HepG2 (cell line): ENCODE measurements around the gene ABTB2. TPM values are rescaled to one million over a fixed set of nuclear protein-coding genes. Genes with fewer than 3 reads are reported as not detected.
A peak's percentile ranks its signal among the peaks of the same experiment; 100 is the strongest.

ENCODE experiments used
- ATAC-seq: fragments of 200-7000 bp; cut with Tn5 transposase; 3 replicates; pipeline ENCODE4 v1.9.1; 2020; ENCODE audit warnings: mild to moderate bottlenecking, moderate library complexity
- BruUV-seq: library from RNA; stranded (reverse); fragments of 400-500 nt; replicated peaks from 2 replicates; lab custom pipeline; 2021; lab: Mats Ljungman, UMichigan
- CTCF ChIA-PET: fragments of 300-600 bp; formaldehyde crosslinking; extraction: SDS; loops from one replicate; lab custom pipeline; 2021; ENCODE audit warnings: low total read pairs, inconsistent platforms, low intra/inter-chr PET ratio; lab: Yijun Ruan, JAX
- POLR2A ChIA-PET: fragments of 350-600 bp; sonication (Branson Sonifier 250); formaldehyde crosslinking; loops from one replicate; lab custom pipeline; 2020; ENCODE audit warnings: antibody characterized with exemption, inconsistent platforms; lab: Yijun Ruan, JAX
- DNase-seq: peaks from one replicate; pipeline ENCODE4 v3.0.0-alpha.2; 2015; ENCODE audit warnings: low spot score
- FAIRE-seq: peaks from 3 replicates; lab custom pipeline; 2011; peaks lifted over from hg19 to GRCh38; lab: Jason Lieb, UNC
- H2AFZ ChIP-seq: one replicate; pipeline ENCODE4 v1.6.1; 2011; ENCODE audit warnings: low read length, inconsistent platforms
- H3K27ac ChIP-seq: fragments of 300-600 bp; 3 replicates; pipeline ENCODE4 v1.8.0; 2011; ENCODE audit warnings: mixed run types, mild to moderate bottlenecking, mixed read lengths, low read length, inconsistent platforms; ENCODE audit not compliant: insufficient read depth; ENCODE audit errors: extremely low read length
- H3K27me3 ChIP-seq, 2 experiments: fragments of 200-600 bp in 1 of 2; 2 replicates in 1 of 2; 3 replicates in 1 of 2; pipeline versions ENCODE4 v1.6.0 to v1.8.0; 2011; ENCODE audit warnings: low read length in 2 of 2, mild to moderate bottlenecking in 2 of 2, moderate library complexity in 2 of 2, inconsistent platforms in 1 of 2; ENCODE audit not compliant: insufficient read depth in 2 of 2, control insufficient read depth in 1 of 2
- H3K36me3 ChIP-seq, 2 experiments: fragments of 200-600 bp in 1 of 2; replicated peaks in 1 of 2; 2 replicates in 1 of 2; 3 replicates in 1 of 2; pipeline versions ENCODE4 v1.5.1 to v1.8.0; 2011; ENCODE audit warnings: low read length in 2 of 2, inconsistent platforms in 1 of 2; ENCODE audit not compliant: insufficient read depth in 2 of 2, control insufficient read depth in 1 of 2
- H3K4me1 ChIP-seq: 2 replicates; pipeline ENCODE4 v1.5.1; 2012; ENCODE audit warnings: low read length, inconsistent platforms; ENCODE audit not compliant: insufficient read depth
- H3K4me2 ChIP-seq: 2 replicates; pipeline ENCODE4 v1.6.0; 2011; ENCODE audit warnings: low read depth, low read length, inconsistent platforms
- H3K4me3 ChIP-seq, 3 experiments: fragments of 200-600 bp in 1 of 3; sonication (generic), shearing (Covaris generic) in 1 of 3; replicated peaks in 1 of 3; 2 replicates each; pipeline ENCODE4 v1.5.1; 2011 to 2016; ENCODE audit warnings: low read length in 3 of 3, inconsistent platforms in 2 of 3, low read depth in 2 of 3, mild to moderate bottlenecking in 2 of 3, control low read depth in 1 of 3, mixed read lengths in 1 of 3; ENCODE audit not compliant: insufficient read depth in 1 of 3
- H3K79me2 ChIP-seq: one replicate; pipeline ENCODE4 v1.6.1; 2011; ENCODE audit warnings: low read length, inconsistent platforms; ENCODE audit not compliant: insufficient read depth
- H3K9ac ChIP-seq: 2 replicates; pipeline ENCODE4 v1.6.0; 2011; ENCODE audit warnings: mild to moderate bottlenecking, low read depth, low read length, inconsistent platforms; ENCODE audit not compliant: insufficient read depth
- H3K9me3 ChIP-seq: 2 replicates; pipeline ENCODE4 v1.5.1; 2012; ENCODE audit warnings: mild to moderate bottlenecking, low read length
- H4K20me1 ChIP-seq: 2 replicates; pipeline ENCODE4 v1.6.0; 2011; ENCODE audit warnings: inconsistent platforms, mild to moderate bottlenecking, low read length, moderate library complexity; ENCODE audit not compliant: insufficient read depth
- AGO1 ChIP-seq: fragments of 200-400 bp; formaldehyde crosslinking; IDR thresholded peaks from 2 replicates; pipeline ENCODE4 v1.6.1; 2017; ENCODE audit warnings: mild to moderate bottlenecking, low read depth, low read length, moderate library complexity; ENCODE audit not compliant: poor library complexity, severe bottlenecking
- ATM ChIP-seq: fragments of 450-650 bp; IDR thresholded peaks from 2 replicates; pipeline ENCODE4 v1.7.1; 2017; ENCODE audit warnings: mild to moderate bottlenecking, borderline replicate concordance
- FOSL1 ChIP-seq: sonication (generic); formaldehyde crosslinking; IDR thresholded peaks from 2 replicates; pipeline ENCODE4 v1.9.0; 2021; ENCODE audit warnings: missing genetic modification reagents, borderline replicate concordance
- GTF2F1 ChIP-seq: fragments of 150-350 bp; IDR thresholded peaks from 2 replicates; pipeline ENCODE4 v1.6.1; 2014; ENCODE audit warnings: low read length
- HMG20A ChIP-seq: IDR thresholded peaks from 2 replicates; pipeline ENCODE4 v1.6.1; 2016; ENCODE audit warnings: borderline replicate concordance
- JUND ChIP-seq: sonication (generic); formaldehyde crosslinking; IDR thresholded peaks from 2 replicates; pipeline ENCODE4 v1.8.0; 2022; ENCODE audit warnings: mild to moderate bottlenecking, missing genetic modification reagents
- POLR2G ChIP-seq: fragments of 200-400 bp; formaldehyde crosslinking; IDR thresholded peaks from 2 replicates; pipeline ENCODE4 v1.6.1; 2018; ENCODE audit warnings: mild to moderate bottlenecking, low read depth, low read length, moderate library complexity
- RNF219 ChIP-seq: sonication (generic); formaldehyde crosslinking; IDR thresholded peaks from 2 replicates; pipeline ENCODE4 v1.5.0; 2020; ENCODE audit warnings: mild to moderate bottlenecking, missing genetic modification reagents
- ZBTB46 ChIP-seq: sonication (generic); formaldehyde crosslinking; IDR thresholded peaks from 2 replicates; pipeline ENCODE4 v1.4.0; 2020; ENCODE audit warnings: mild to moderate bottlenecking, missing genetic modification reagents, borderline replicate concordance
- ZBTB7A ChIP-seq: sonication (generic); formaldehyde crosslinking; IDR thresholded peaks from 2 replicates; pipeline ENCODE4 v1.8.0; 2022; ENCODE audit warnings: mild to moderate bottlenecking, missing genetic modification reagents
- ZNF432 ChIP-seq: sonication (generic); formaldehyde crosslinking; IDR thresholded peaks from 2 replicates; pipeline ENCODE4 v1.5.0; 2020; ENCODE audit warnings: missing genetic modification reagents, mild to moderate bottlenecking, borderline replicate concordance
- WGBS: methylation state at CpG from one replicate; pipeline ENCODE4 v1.1.6; 2017; ENCODE audit warnings: low lambda C conversion rate; 5-methylcytosine and 5-hydroxymethylcytosine counted together
- in situ Hi-C: cut with HindIII; loops from 2 replicates; pipeline ENCODE4 v1.10.0; 2017; ENCODE audit warnings: low pct_unique_long_range_greater_than_20kb; ENCODE audit not compliant: extremely low pct_ligation_motif_present
- intact Hi-C: fragments of 100-400 bp; cut with micrococcal nuclease; formaldehyde crosslinking; loops from one replicate; pipeline ENCODE4 v1.10.0; 2022; ENCODE audit not compliant: unreplicated experiment
- polyA plus RNA-seq, 8 experiments: library from polyadenylated mRNA; depleted of rRNA in 3 of 8; stranded (reverse) in 7 of 8; unstranded in 1 of 8; fragments of >200 nt; fragmentation: Illumina TruSeq in 4 of 8; extraction: Trizol in 4 of 8; gene quantifications; 2 replicates each; pipeline versions ENCODE4 v1.2.1 to v1.2.3, GENCODE V29; 2011 to 2016; ENCODE audit warnings: low read depth in 4 of 8, missing spikeins in 1 of 8, mixed read lengths in 1 of 8; ENCODE audit not compliant: insufficient read depth in 1 of 8
- total RNA-seq, 5 experiments: library from RNA; depleted of rRNA; stranded (reverse); fragments of >200 nt; fragmentation: Illumina TruSeq; extraction: Trizol; gene quantifications; 2 replicates each; pipeline ENCODE4 v1.2.3, GENCODE V29; 2016; ENCODE audit warnings: low read depth in 1 of 5
- TF ChIP-seq, protein P1 (sequence below): sonication (generic); formaldehyde crosslinking; conservative IDR thresholded peaks from 2 replicates; pipeline ENCODE4 v1.8.0; 2022; ENCODE audit warnings: low read depth, missing genetic modification reagents

Gene ABTB2
- total and polyA plus RNA-seq, 2 of the 13 experiments (the other 11 are each of a cell fraction or from before 2014, with no cell fraction given), result 5.1 to 15.4 TPM

GRCh38 chr11:34105079-34105956, 252.5 kb downstream of the ABTB2 start, which contains the start of gene NAT10:
NAT10 (plus strand) TSS chr11:34105629; CDS start chr11:34108226, 2,597 bp downstream.
- POLR2A ChIA-PET, result interaction anchor here (0.5 to 2.2 kb wide), 12 partner anchors 10 to 1201 kb away, joined by 3 to 30 read pairs (median 4); partner anchors contain the start of genes ABTB2, APIP, CAPRIN1 and PDHX
- TSS peak; percentile 100 for BruUV-seq
- under 1% methylated on average over 27 of the region's 55 CpGs for WGBS
- no peaks in the 10 kb centered on the region for H4K20me1 ChIP-seq
- FAIRE-seq (peak; percentile 85), DNase-seq (peak; percentile 97), ATAC-seq (peak; percentile 92)
- H3K4me2 ChIP-seq, result peak within 1 kb of the TSS; percentile 93
- in situ Hi-C loops (no loop called here), intact Hi-C loops (loop anchor here (1.0 kb wide), 2 partner anchors 54 to 108 kb away; partner anchors contain the start of gene CAPRIN1)
- H3K4me3 ChIP-seq, result peak within 1 kb of the TSS; percentile 89 to 92 (median 91)
- peaks cover 27% of the 10 kb centered on the region for H3K4me1 ChIP-seq
- H3K9me3 ChIP-seq, result no peaks in the 10 kb centered on the region
- H2AFZ ChIP-seq, result peak within 1 kb of the TSS; percentile 38
- H3K9ac ChIP-seq, result peak within 1 kb of the TSS; percentile 97
- peak within 1 kb of the TSS; percentile 88 for H3K27ac ChIP-seq
- peaks cover 8 to 34% of the 10 kb centered on the region in 2 experiments for H3K36me3 ChIP-seq
- CTCF ChIA-PET, result no interaction called here
- peaks cover 39% of the 10 kb centered on the region for H3K79me2 ChIP-seq
- H3K27me3 ChIP-seq, result no peaks in the 10 kb centered on the region; a peak in 1 of 5 replicates
- TF ChIP-seq ATM (no peak), ZBTB46 (CRISPR knock-in tag) (no peak; the same call in 1 of the 2 replicates), JUND (CRISPR knock-in tag) (peak; percentile 83), POLR2G (peak; percentile 95), FOSL1 (CRISPR knock-in tag) (0 out of 2 replicates have a peak, but pooled peaks have one; percentile 23), ZBTB7A (CRISPR knock-in tag) (no peak; the same call in 1 of the 2 replicates), RNF219 (CRISPR knock-in tag) (no peak), GTF2F1 (peak; percentile 23; the same call in 1 of the 2 replicates), ZNF432 (CRISPR knock-in tag) (no peak), HMG20A (CRISPR knock-in tag) (0 out of 2 replicates have a peak, but pooled peaks have one; percentile 40), AGO1 (no peak)
- TF ChIP-seq, protein P1, sequence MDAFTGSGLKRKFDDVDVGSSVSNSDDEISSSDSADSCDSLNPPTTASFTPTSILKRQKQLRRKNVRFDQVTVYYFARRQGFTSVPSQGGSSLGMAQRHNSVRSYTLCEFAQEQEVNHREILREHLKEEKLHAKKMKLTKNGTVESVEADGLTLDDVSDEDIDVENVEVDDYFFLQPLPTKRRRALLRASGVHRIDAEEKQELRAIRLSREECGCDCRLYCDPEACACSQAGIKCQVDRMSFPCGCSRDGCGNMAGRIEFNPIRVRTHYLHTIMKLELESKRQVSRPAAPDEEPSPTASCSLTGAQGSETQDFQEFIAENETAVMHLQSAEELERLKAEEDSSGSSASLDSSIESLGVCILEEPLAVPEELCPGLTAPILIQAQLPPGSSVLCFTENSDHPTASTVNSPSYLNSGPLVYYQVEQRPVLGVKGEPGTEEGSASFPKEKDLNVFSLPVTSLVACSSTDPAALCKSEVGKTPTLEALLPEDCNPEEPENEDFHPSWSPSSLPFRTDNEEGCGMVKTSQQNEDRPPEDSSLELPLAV (CRISPR knock-in tag), result no peak
